DOHH2 (cell line): ENCODE measurements around the gene CDC42EP3.

Source experiments
- EZH2phosphoT487 ChIP-seq: fragments of 200-600 bp; sonication (generic); IDR thresholded peaks from 2 replicates; pipeline ENCODE4 v1.6.1; 2017; ENCODE audit warnings: borderline replicate concordance, mild to moderate bottlenecking, antibody characterized with exemption, low read length, moderate library complexity, mixed read lengths
- TF ChIP-seq, protein P1 (sequence below): fragments of 200-600 bp; sonication (generic); IDR thresholded peaks from one replicate; pipeline ENCODE4 v1.5.1; 2014; ENCODE audit warnings: antibody characterized with exemption, mild to moderate bottlenecking, low read depth, low read length; ENCODE audit not compliant: poor library complexity, severe bottlenecking

DNA sequence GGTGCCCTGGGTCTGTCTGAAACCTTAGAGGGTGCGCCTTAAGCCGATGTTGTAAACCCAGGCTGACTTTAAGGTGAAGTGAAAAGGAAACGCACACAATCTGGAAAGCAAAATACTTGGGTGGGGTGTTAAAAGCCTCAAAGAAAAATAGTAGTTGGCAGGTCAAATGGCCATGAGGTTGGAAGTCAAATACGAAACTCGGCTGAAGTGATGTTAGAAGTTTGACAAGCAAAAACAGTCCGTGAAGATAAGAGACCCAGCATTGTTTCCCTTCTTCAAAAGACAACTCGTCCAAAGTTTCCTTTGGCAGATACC, 1.4 kb upstream of the CDC42EP3 start:
- TF ChIP-seq, protein P1, sequence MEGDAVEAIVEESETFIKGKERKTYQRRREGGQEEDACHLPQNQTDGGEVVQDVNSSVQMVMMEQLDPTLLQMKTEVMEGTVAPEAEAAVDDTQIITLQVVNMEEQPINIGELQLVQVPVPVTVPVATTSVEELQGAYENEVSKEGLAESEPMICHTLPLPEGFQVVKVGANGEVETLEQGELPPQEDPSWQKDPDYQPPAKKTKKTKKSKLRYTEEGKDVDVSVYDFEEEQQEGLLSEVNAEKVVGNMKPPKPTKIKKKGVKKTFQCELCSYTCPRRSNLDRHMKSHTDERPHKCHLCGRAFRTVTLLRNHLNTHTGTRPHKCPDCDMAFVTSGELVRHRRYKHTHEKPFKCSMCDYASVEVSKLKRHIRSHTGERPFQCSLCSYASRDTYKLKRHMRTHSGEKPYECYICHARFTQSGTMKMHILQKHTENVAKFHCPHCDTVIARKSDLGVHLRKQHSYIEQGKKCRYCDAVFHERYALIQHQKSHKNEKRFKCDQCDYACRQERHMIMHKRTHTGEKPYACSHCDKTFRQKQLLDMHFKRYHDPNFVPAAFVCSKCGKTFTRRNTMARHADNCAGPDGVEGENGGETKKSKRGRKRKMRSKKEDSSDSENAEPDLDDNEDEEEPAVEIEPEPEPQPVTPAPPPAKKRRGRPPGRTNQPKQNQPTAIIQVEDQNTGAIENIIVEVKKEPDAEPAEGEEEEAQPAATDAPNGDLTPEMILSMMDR = no peak
- 0 out of 2 replicates have a peak, but pooled peaks have one; percentile 25 for TF ChIP-seq EZH2phosphoT487
